NCI-H446 treated with DMSO at 0.1 percent for 48 hours (cell line): Measurements from ENCODE around the gene PPOX.

Experiments
- DNase-seq: peaks from one replicate; lab custom pipeline; 2025; lab: John Stamatoyannopoulos, UW

The PPOX gene

GRCh38 chr1:161165742-161166668 is at the start of gene PPOX:
TSS of gene PPOX (plus strand) at chr1:161166426. CDS start at chr1:161166848, 422 bp downstream.
- DNase-seq: peak; percentile 96

GRCh38 chr1:161117759-161118581 is 48.3 kb upstream of the PPOX start, which contains the start of the genes NIT1 and PFDN2:
TSS of gene NIT1 (plus strand) at chr1:161118105. CDS start at chr1:161118177, 72 bp downstream.
TSS of gene PFDN2 (minus strand) at chr1:161118037. CDS start at chr1:161118026, 11 bp downstream.
- DNase-seq: peak; percentile 61

- DNase-seq: no peak
Measured at GRCh38 chr1:161119092-161119903, 46.9 kb upstream of the PPOX start.

- no peak for DNase-seq
Measured at GRCh38 chr1:161121042-161121650, 45.1 kb upstream of the PPOX start.

DNA sequence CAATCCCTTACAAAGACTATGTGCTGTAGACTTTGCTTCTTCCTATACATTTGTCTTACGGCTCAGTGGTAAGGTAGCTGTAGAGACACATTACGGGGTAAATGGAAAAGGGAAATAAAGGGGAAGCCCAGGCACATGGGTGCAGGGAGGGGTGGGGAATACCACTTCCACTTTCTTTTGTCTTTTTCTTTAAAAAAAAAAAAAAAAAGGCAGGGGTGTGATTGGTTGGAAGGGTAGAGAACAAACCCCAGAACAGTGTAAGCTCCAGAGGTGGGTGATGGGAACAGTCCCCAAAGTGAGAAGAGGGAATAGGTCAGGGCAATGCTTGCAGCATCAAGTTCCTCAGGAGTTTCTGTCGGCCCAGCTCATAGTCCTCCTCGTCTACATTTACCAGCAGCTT is 44.4 kb upstream of the PPOX start:
- no peak for DNase-seq

DNA sequence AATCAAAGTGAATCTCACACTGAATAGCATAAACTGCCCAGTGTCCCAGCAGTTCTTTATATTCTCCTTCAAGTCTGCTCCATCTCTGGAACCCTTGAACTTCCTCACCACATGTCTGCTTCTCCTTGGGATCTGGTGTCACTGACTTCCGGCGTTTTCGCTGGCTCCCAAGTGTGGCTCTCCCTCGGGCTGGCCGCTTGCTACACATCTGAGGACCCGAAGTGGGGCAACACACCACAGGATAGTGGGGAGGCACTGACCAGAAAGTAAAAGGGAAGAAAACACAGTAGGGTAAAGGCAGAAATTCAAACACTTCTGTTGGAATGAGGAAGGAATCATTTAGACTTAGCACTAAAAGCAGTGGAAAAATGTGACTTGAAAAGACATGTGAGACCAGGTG is 43.3 kb upstream of the PPOX start:
- no peak for DNase-seq

DNA sequence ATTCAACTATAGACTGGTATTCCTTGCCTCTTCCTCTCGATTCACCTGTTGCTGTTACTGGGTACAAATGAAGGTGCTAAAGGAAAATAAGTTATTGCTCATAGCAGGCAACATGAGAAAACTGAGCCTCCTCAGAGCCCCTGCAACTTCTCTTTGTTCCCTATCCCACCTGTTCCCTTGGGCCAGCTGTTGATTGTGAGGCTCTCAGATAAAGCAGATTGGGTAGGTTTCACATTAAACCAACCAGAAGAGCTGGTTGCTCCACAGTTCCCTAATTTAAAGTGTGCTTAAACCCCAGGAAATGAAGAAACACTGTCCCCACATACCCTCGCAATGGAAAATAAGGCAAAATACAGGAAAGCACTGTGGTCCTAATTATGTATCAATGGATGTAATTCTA is 38.6 kb upstream of the PPOX start:
- DNase-seq: no peak

DNA sequence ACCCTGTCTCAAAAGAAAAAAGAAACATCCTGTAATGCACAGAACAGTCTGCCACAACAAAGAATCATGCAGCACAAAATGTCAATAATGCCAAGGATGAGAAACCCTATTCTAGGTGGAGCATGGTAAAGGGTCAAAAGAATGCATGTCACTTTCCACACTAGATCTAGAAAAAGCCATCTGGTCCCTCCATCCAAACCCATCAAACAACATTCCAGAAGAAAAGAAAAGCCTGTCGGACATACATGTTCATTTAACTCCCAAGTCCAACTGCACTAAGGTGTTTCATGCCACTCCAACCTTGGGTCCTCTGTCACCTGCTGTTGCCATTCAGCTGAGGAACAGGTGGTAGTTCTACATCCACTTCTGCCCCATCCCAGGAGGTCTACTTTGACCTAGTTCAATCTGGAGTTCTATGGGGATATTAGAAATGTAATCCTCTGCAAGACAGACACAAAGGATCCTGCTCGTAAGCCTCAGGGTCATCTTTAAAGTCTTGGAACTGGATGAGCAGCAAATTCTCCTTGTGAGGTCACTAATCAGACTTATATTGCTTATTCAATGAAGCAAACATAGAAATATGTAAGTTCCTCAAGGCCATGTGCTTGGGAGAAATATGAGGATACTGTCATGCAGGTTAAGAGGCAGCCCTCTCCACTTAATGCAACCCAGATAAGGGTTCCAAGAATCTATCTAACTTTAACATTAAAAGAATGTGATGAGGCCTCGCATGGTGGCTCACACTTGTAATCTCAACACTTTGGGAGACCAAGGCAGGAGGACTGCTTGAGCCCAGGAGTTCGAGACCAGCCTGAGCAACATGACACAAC is 37.4 kb upstream of the PPOX start:
- no peak for DNase-seq

DNA sequence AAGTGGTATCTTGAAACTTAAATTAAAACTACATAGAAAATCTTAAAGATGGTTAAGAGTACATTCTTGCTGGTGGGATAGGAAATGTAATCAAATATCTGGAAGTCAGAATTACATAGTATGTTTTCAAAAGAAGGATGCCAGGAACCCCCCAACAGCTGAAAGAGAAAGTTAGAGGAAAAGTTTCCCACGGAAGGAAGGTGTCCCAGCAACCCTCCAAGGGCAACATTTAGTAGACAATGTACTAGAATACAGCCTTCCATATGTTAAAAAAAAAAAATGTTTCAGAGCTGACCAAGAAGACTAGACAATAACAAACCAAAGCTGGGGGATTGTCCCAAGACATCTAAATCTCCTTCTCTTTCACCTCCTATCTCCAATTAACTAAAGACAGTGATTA is 36.0 kb upstream of the PPOX start:
- no peak for DNase-seq

DNA sequence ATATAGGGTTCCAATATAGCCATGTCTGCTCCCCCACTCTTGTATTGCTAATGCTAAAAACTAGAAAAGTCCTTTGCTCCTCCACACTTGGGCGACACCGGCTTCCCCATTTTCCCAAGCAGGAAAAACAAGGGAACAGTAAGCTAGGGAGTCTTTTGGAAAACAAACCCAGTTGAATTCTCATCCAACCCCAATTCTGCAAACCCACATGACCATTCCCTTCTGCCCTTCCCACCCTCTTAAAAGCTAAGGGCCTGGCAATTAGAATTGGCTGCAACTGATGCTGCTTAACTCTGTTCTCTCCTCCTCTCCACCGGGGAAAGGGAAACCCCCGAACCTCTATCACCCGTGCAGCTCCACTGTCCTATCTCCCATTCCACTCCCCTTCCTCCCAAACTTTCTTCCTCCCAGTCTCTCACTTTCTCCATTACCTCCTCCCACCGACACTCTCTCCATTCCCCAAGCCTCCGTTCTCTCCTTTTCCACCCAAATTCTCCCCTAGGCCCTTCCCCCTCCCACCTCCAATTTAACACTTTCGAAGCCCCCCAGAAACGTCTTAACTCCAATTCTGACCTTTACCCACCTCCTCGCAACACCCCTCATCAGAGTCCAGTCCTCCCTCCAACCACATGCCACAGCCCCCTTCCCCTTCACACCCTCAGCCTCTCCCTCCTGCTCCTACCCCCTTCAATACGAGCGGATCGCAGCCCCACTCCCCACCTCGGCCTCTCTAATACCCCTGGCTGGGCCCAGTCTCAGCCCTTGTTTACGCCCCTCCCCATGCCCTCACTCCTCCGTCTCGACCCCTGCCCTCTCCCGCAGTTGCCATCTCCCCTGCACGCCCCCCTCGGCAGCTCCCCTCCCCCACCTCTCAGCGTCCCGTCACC is 34.5 kb upstream of the PPOX start:
- DNase-seq: no peak

GRCh38 chr1:161132410-161133219 is 33.6 kb upstream of the PPOX start, which contains the start of gene DEDD:
TSS of gene DEDD (minus strand) at chr1:161132667. CDS start at chr1:161124462, 8,205 bp downstream.
- DNase-seq: peak; percentile 97

GRCh38 chr1:161133220-161133740 is 32.9 kb upstream of the PPOX start:
- DNase-seq: no peak

DNA sequence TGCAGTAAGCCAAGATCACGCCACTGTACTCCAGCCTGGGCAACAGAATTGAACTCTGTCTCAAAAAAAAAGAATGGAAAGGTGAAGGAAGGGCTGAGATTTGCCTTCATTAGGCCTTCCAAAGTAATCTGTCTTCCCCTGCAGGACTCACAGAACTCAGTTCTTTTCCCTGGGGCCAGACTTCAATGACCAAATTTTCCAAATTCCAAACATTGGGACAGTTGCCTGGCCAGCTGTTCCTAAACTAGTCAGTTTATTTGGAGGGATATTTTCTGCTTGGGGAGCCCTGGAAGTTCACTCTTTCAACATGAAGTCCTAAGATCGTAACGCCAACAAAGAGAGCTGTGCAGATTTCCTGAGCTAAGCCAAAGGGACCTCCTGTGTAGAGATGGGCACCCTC is 28.3 kb upstream of the PPOX start:
- no peak for DNase-seq

GRCh38 chr1:161138431-161138830 is 27.8 kb upstream of the PPOX start:
- no peak for DNase-seq

- no peak for DNase-seq
Measured at GRCh38 chr1:161139766-161140165, 26.5 kb upstream of the PPOX start.

GRCh38 chr1:161140755-161141400 is 25.3 kb upstream of the PPOX start:
- no peak for DNase-seq

DNA sequence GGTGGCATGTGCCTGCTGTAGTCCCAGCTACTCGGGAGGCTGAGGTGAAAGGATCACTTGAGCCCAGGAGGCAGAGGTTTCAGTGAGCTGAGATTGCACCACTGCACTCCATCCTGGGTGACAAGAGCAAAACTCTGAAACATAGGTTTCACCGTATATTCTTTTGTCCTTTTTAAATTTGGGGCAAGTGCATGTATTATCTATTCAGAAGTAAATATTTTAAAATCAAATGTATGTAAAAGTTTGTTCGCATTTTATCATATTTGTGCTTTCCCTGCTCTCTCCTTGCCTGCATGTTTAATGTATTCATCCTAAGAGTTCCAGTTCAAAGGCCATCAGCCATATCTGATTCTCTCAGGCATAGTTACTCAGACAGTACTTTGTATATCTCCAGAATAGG is 20.4 kb upstream of the PPOX start:
- no peak for DNase-seq

GRCh38 chr1:161153176-161153575 is 13.1 kb upstream of the PPOX start:
- no peak for DNase-seq
